Natural killer cell (primary cell): ENCODE measurements around the gene NTN4. TPM values are rescaled to one million over a fixed set of nuclear protein-coding genes. Genes with fewer than 3 reads are reported as not detected.
"Not testable (repeated sequence)": the region's sequence is repeated elsewhere in the genome, so short reads cannot be mapped to it uniquely, and the experiment has no call there.

Source experiments
- ATAC-seq, 3 donors: fragments of 150-1000 bp in 2 of 3; fragments of 200-7000 bp in 1 of 3; cut with Tn5 transposase; 1 replicate in 1 of 3; 2 replicates in 2 of 3; pipeline ENCODE4 v1.10.0; 2021; ENCODE audit warnings: mild to moderate bottlenecking in 2 of 3, moderate library complexity in 2 of 3
- DNase-seq, 2 donors: peaks; one replicate each; pipeline versions ENCODE4 v3.0.0 to v3.0.0-alpha.2; 2013 to 2021; ENCODE audit warnings: mixed read lengths in 1 of 2
- H3K27ac ChIP-seq: one replicate; pipeline ENCODE4 v1.5.1; 2013; ENCODE audit warnings: mild to moderate bottlenecking, low read length
- H3K27me3 ChIP-seq: one replicate; pipeline ENCODE4 v1.6.1; 2013; ENCODE audit warnings: low read length; ENCODE audit not compliant: control insufficient read depth, insufficient read depth
- H3K36me3 ChIP-seq: one replicate; pipeline ENCODE4 v1.6.1; 2013; ENCODE audit warnings: low read length; ENCODE audit not compliant: control insufficient read depth, insufficient read depth
- H3K4me1 ChIP-seq: one replicate; pipeline ENCODE4 v1.6.1; 2013; ENCODE audit warnings: low read length; ENCODE audit not compliant: control insufficient read depth, insufficient read depth
- H3K4me3 ChIP-seq: one replicate; pipeline ENCODE4 v1.5.1; 2013; ENCODE audit warnings: low read length
- H3K9me3 ChIP-seq: one replicate; pipeline ENCODE4 v1.6.1; 2013; ENCODE audit warnings: low read length; ENCODE audit not compliant: control insufficient read depth, insufficient read depth
- H3K27ac Mint-ChIP-seq, 2 donors: one replicate each; pipeline ENCODE4 v1.8.0; 2022; ENCODE audit warnings: mild to moderate bottlenecking in 2 of 2, mixed read lengths in 2 of 2, moderate library complexity in 1 of 2
- H3K27me3 Mint-ChIP-seq, 2 donors: one replicate each; pipeline ENCODE4 v1.8.0; 2022; ENCODE audit warnings: low read depth in 2 of 2, mixed read lengths in 2 of 2
- H3K36me3 Mint-ChIP-seq: one replicate; pipeline ENCODE4 v1.8.0; 2022; ENCODE audit warnings: mixed read lengths
- H3K4me1 Mint-ChIP-seq, 2 donors: one replicate each; pipeline ENCODE4 v1.8.0; 2022; ENCODE audit warnings: mixed read lengths in 2 of 2
- H3K4me3 Mint-ChIP-seq: one replicate; pipeline ENCODE4 v1.8.0; 2022; ENCODE audit warnings: mild to moderate bottlenecking, moderate library complexity, mixed read lengths
- H3K9me3 Mint-ChIP-seq, 2 donors: one replicate each; pipeline ENCODE4 v1.8.0; 2022; ENCODE audit warnings: mixed read lengths in 2 of 2
- CTCF ChIP-seq: fragments of 200-600 bp; IDR thresholded peaks from one replicate; pipeline ENCODE4 v1.8.0; 2022; ENCODE audit warnings: antibody characterized with exemption
- WGBS: methylation state at CpG from one replicate; pipeline ENCODE4 v1.1.7; 2013; ENCODE audit warnings: missing lambda C conversion rate; ENCODE audit not compliant: insufficient coverage; 5-methylcytosine and 5-hydroxymethylcytosine counted together
- intact Hi-C: fragments of 100-400 bp; cut with micrococcal nuclease; formaldehyde crosslinking; loops from one replicate; pipeline ENCODE4 v1.14.2; 2022
- total RNA-seq, 4 donors: library from RNA; stranded (reverse); fragments of 120-200 nt in 1 of 4; gene quantifications; one replicate each; pipeline versions ENCODE4 v1.2.3 to v1.2.4, GENCODE V29; 2013 to 2022

The NTN4 gene
- total RNA-seq, 3 donors from 2014 or later (not counting 1 experiment from before 2014, with no cell fraction given), result 0.18 TPM; not detected in 2

- no peaks in the 10 kb centered on the region for H3K27me3 ChIP-seq
- Mint-ChIP-seq H3K9me3 (no peaks in the 10 kb centered on the region), H3K4me1 (no peaks in the 10 kb centered on the region), H3K4me3 (no peak overlapping the region), H3K27me3 (peaks cover 0 to 7% of the 10 kb centered on the region in 2 donors), H3K36me3 (no peaks in the 10 kb centered on the region), H3K27ac (no peak overlapping the region)
- H3K27ac ChIP-seq, result no peak overlapping the region
- H3K36me3 ChIP-seq, result no peaks in the 10 kb centered on the region
- H3K4me1 ChIP-seq, result no peaks in the 10 kb centered on the region
- 90% methylated on average over 6 of the region's 6 CpGs for WGBS
- no peak for ATAC-seq
- no peak for DNase-seq
- intact Hi-C loops, result no loop called here
- H3K4me3 ChIP-seq, result no peak overlapping the region
- no peaks in the 10 kb centered on the region for H3K9me3 ChIP-seq
- no peak for TF ChIP-seq CTCF
These were observed 119.3 kb downstream of the NTN4 start for GRCh38 chr12:95671265-95671664.

GRCh38 chr12:95663525-95663924 lies 127.0 kb downstream of the NTN4 start:
- intact Hi-C loops, result no loop called here
- Histone ChIP-seq H3K4me1 (no peaks in the 10 kb centered on the region), H3K27ac (no peak overlapping the region), H3K4me3 (no peak overlapping the region), H3K9me3 (no peaks in the 10 kb centered on the region), H3K27me3 (no peaks in the 10 kb centered on the region), H3K36me3 (no peaks in the 10 kb centered on the region)
- no peak overlapping the region for H3K27ac Mint-ChIP-seq
- peaks cover 2 to 7% of the 10 kb centered on the region in 2 donors for H3K27me3 Mint-ChIP-seq
- H3K36me3 Mint-ChIP-seq, result no peaks in the 10 kb centered on the region
- H3K4me1 Mint-ChIP-seq, result no peaks in the 10 kb centered on the region
- ATAC-seq (no peak), DNase-seq (no peak)
- no peak for TF ChIP-seq CTCF
- no peak overlapping the region for H3K4me3 Mint-ChIP-seq
- WGBS, result 86% methylated on average over 2 of the region's 2 CpGs
- H3K9me3 Mint-ChIP-seq, result no peaks in the 10 kb centered on the region

- H3K27me3 ChIP-seq, result no peaks in the 10 kb centered on the region
- TF ChIP-seq CTCF, result no peak
- H3K36me3 ChIP-seq, result no peaks in the 10 kb centered on the region
- no peak overlapping the region for H3K27ac Mint-ChIP-seq
- ATAC-seq (no peak), DNase-seq (no peak)
- no peaks in the 10 kb centered on the region for H3K36me3 Mint-ChIP-seq
- H3K4me3 ChIP-seq, result no peak overlapping the region
- no peaks in the 10 kb centered on the region for H3K9me3 ChIP-seq
- H3K4me1 Mint-ChIP-seq, result no peaks in the 10 kb centered on the region
- no peaks in the 10 kb centered on the region for H3K9me3 Mint-ChIP-seq
- H3K4me1 ChIP-seq, result no peaks in the 10 kb centered on the region
- no peak overlapping the region for H3K4me3 Mint-ChIP-seq
- WGBS, result no CpG with 5 or more reads among the region's 1 CpG
- H3K27ac ChIP-seq, result no peak overlapping the region
- peaks cover 0 to 4% of the 10 kb centered on the region in 2 donors for H3K27me3 Mint-ChIP-seq
- intact Hi-C loops, result no loop called here
These were observed 129.2 kb downstream of the NTN4 start for GRCh38 chr12:95661360-95661759.

DNA sequence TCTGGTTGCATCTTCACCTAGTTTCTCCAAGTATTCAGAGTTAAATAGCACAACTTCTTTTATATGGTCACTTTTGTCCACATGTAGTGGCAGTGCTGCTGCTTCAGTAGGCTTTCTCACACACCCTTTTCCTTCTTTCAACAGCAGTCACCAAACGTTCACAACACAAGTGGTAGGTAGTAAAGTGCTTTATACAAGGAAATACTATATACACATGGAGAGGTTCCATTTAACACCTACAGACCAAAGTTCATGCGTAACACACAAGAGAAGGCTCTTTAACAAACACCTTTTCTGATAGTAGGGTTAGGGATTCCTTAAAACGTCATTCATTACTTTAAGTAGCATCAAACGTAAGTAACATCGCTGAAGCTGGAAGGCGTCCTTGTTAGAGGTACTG lies 132.2 kb downstream of the NTN4 start:
- no peaks in the 10 kb centered on the region for H3K27me3 ChIP-seq
- no peaks in the 10 kb centered on the region for H3K9me3 ChIP-seq
- no peaks in the 10 kb centered on the region for H3K36me3 ChIP-seq
- peaks cover 3 to 5% of the 10 kb centered on the region in 2 donors for H3K9me3 Mint-ChIP-seq
- 83% methylated on average over 4 of the region's 6 CpGs for WGBS
- H3K36me3 Mint-ChIP-seq, result no peaks in the 10 kb centered on the region
- H3K4me1 Mint-ChIP-seq, result peaks cover 0 to 6% of the 10 kb centered on the region in 2 donors
- H3K27ac Mint-ChIP-seq, result no peak overlapping the region
- no peak overlapping the region for H3K27ac ChIP-seq
- no peak overlapping the region for H3K4me3 ChIP-seq
- H3K4me1 ChIP-seq, result no peaks in the 10 kb centered on the region
- DNase-seq (no peak), ATAC-seq (no peak)
- intact Hi-C loops, result no loop called here
- H3K4me3 Mint-ChIP-seq, result no peak overlapping the region
- TF ChIP-seq CTCF, result no peak
- H3K27me3 Mint-ChIP-seq, result peaks cover 0 to 8% of the 10 kb centered on the region in 2 donors

DNA sequence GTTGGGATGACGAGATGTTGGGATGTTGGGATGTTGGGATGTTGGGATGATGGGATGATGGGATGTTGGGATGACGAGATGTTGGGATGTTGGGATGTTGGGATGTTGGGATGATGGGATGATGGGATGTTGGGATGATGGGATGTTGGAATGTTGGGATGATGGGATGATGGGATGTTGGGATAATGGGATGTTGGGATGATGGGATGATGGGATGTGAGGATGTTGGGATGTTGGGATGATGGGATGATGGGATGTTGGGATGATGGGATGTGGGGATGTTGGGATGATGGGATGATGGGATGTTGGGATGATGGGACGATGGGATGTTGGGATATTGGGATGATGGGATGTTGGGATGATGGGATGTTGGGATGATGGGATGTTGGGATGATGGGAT lies 135.9 kb downstream of the NTN4 start:
- H3K27me3 Mint-ChIP-seq, H3K4me3 ChIP-seq, H3K4me1 ChIP-seq, H3K27ac ChIP-seq, H3K27me3 ChIP-seq, ATAC-seq, H3K36me3 ChIP-seq, H3K36me3 Mint-ChIP-seq, H3K4me3 Mint-ChIP-seq, H3K9me3 ChIP-seq, intact Hi-C loops, H3K9me3 Mint-ChIP-seq, H3K4me1 Mint-ChIP-seq, DNase-seq: not testable (repeated sequence)
- peak overlapping the region; percentile 53 to 81 for H3K27ac Mint-ChIP-seq
- WGBS, result 95% methylated on average over 3 of the region's 3 CpGs
